Liver (tissue), 3 donors: ENCODE measurements around the gene TMEM175.

ENCODE experiments used
- EGR1 ChIP-seq, 2 donors: IDR thresholded peaks; 2 replicates each; pipeline ENCODE4 v1.6.1; 2016 to 2018; ENCODE audit warnings: antibody characterized with exemption in 2 of 2, low read depth in 2 of 2
- SP1 ChIP-seq: IDR thresholded peaks from 2 replicates; pipeline ENCODE4 v1.6.1; 2018; ENCODE audit warnings: antibody characterized with exemption, mild to moderate bottlenecking
- TAF1 ChIP-seq: conservative IDR thresholded peaks from 2 replicates; pipeline ENCODE4 v1.6.1; 2016; ENCODE audit warnings: antibody characterized with exemption, mild to moderate bottlenecking
- TF ChIP-seq, protein P1 (sequence below): fragments of 150-350 bp; IDR thresholded peaks from 2 replicates; pipeline ENCODE4 v1.5.1; 2017; ENCODE audit warnings: improper control_type of control experiment, low read depth, low read length; ENCODE audit not compliant: missing input control
- donor health status: healthy.
- donor health status: healthy.

DNA sequence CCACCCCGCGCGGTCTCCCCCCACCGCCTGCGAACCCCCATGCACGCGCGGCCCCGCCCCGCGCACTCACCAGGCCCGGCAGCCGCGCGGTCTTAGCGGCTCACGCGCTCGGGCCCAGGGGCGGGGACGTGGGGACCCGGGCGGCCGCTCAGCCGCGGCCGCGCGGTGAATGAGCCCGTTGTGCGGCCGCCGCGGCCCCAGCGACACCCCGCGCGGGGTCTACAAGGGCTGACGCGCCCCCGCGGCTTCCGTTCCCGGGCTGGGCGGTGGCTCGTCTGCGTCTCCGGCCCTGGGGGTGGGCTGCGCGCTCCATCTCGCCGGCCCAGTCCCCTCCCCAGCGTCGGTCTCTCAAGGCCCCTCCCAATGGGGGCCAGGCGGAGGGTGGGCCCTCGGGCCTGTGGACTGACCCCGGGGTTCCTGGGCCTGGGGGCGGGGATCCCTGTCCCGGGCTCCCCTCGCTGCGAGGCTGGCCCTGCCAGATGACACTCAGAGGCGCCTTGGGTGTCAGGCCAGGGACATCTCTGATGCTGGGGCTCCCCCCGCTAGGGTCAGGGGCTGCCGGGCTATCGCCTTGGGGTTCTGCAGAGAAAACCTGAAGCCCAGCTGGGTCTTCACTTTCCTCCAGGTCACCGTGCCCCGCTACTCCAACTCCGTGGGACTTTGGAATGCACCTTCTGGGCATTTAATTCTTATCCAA lies 65.3 kb downstream of the TMEM175 start:
- no peak for TF ChIP-seq EGR1 (IDR thresholded peaks at IDR 0.05; ENCODE audit: low read depth in 2 of 2)
- no peak for TF ChIP-seq SP1
- TF ChIP-seq, protein P1, sequence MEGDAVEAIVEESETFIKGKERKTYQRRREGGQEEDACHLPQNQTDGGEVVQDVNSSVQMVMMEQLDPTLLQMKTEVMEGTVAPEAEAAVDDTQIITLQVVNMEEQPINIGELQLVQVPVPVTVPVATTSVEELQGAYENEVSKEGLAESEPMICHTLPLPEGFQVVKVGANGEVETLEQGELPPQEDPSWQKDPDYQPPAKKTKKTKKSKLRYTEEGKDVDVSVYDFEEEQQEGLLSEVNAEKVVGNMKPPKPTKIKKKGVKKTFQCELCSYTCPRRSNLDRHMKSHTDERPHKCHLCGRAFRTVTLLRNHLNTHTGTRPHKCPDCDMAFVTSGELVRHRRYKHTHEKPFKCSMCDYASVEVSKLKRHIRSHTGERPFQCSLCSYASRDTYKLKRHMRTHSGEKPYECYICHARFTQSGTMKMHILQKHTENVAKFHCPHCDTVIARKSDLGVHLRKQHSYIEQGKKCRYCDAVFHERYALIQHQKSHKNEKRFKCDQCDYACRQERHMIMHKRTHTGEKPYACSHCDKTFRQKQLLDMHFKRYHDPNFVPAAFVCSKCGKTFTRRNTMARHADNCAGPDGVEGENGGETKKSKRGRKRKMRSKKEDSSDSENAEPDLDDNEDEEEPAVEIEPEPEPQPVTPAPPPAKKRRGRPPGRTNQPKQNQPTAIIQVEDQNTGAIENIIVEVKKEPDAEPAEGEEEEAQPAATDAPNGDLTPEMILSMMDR, result no peak
- no peak for TF ChIP-seq TAF1
